Retinal pigment epithelial cell (primary cell): ENCODE measurements around the gene CDS2.

Source experiments
- DNase-seq: peaks from one replicate; pipeline ENCODE4 v3.0.0-alpha.2; 2010; ENCODE audit warnings: low read depth
- H3K4me3 ChIP-seq: 2 replicates; pipeline ENCODE4 v1.5.1; 2011; ENCODE audit warnings: mild to moderate bottlenecking, low read length, control low read depth, moderate library complexity
- CTCF ChIP-seq: conservative IDR thresholded peaks from 2 replicates; pipeline ENCODE4 v1.5.1; 2011; ENCODE audit warnings: low read depth, low read length, control low read depth, inconsistent platforms

Gene CDS2

GRCh38 chr20:5131502-5131901 is 4.7 kb downstream of the CDS2 start:
- no peak overlapping the region for H3K4me3 ChIP-seq
- no peak for DNase-seq
- TF ChIP-seq CTCF, result no peak

GRCh38 chr20:5133998-5134397 is 7.2 kb downstream of the CDS2 start:
- DNase-seq, result no peak
- no peak overlapping the region for H3K4me3 ChIP-seq
- no peak for TF ChIP-seq CTCF

- H3K4me3 ChIP-seq, result no peak overlapping the region
- DNase-seq, result no peak
- no peak for TF ChIP-seq CTCF
These were observed 8.7 kb downstream of the CDS2 start for GRCh38 chr20:5135363-5136012.

- no peak overlapping the region for H3K4me3 ChIP-seq
- TF ChIP-seq CTCF, result no peak
- no peak for DNase-seq
These were observed 9.3 kb downstream of the CDS2 start for GRCh38 chr20:5136096-5136495.

- no peak for DNase-seq
- no peak overlapping the region for H3K4me3 ChIP-seq
- no peak for TF ChIP-seq CTCF
These were observed 13.4 kb downstream of the CDS2 start for GRCh38 chr20:5140195-5140594.

GRCh38 chr20:5141615-5142014 is 14.8 kb downstream of the CDS2 start:
- DNase-seq, result no peak
- no peak for TF ChIP-seq CTCF
- H3K4me3 ChIP-seq, result no peak overlapping the region

- DNase-seq, result no peak
- TF ChIP-seq CTCF, result no peak
- no peak overlapping the region for H3K4me3 ChIP-seq
These were observed 17.0 kb downstream of the CDS2 start for GRCh38 chr20:5143851-5144250.
